Sigmoid colon (tissue), 3 donors: ENCODE data around the gene CSTPP1.

Source experiments
- POLR2A ChIP-seq, 2 donors: fragments of 450-650 bp; IDR thresholded peaks; one replicate each; pipeline ENCODE4 v1.6.1; 2016; ENCODE audit warnings: antibody characterized with exemption in 2 of 2, mild to moderate bottlenecking in 2 of 2, moderate library complexity in 2 of 2
- TF ChIP-seq, protein P1 (sequence below), 4 experiments: fragments of 450-650 bp in 3 of 4; fragments of 200-600 bp in 1 of 4; IDR thresholded peaks; one replicate each; pipeline ENCODE4 v1.5.1; 2016 to 2019; ENCODE audit warnings: antibody characterized with exemption in 4 of 4, mild to moderate bottlenecking in 3 of 4, moderate library complexity in 2 of 4

DNA sequence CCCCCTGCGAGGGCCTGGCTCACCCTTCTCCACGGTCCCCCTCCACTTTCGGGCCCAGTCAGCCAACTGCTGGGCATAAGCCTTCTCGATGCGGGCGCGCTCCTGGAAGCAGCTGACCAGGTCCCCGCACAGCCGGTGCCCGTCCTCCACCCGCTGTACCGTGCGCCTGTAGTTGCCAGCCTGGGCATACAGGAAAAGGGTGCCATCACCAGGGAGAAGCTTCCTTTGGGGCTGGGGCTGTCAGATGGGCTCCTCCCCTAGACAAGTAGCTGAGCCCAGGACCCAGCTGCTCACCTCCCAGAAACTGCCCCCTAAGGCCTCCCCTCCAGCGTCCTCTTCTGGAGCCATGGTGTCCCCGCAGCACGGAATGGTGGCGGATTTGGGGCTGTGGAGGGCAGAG lies 245.8 kb downstream of the CSTPP1 start:
- TF ChIP-seq, protein P1, sequence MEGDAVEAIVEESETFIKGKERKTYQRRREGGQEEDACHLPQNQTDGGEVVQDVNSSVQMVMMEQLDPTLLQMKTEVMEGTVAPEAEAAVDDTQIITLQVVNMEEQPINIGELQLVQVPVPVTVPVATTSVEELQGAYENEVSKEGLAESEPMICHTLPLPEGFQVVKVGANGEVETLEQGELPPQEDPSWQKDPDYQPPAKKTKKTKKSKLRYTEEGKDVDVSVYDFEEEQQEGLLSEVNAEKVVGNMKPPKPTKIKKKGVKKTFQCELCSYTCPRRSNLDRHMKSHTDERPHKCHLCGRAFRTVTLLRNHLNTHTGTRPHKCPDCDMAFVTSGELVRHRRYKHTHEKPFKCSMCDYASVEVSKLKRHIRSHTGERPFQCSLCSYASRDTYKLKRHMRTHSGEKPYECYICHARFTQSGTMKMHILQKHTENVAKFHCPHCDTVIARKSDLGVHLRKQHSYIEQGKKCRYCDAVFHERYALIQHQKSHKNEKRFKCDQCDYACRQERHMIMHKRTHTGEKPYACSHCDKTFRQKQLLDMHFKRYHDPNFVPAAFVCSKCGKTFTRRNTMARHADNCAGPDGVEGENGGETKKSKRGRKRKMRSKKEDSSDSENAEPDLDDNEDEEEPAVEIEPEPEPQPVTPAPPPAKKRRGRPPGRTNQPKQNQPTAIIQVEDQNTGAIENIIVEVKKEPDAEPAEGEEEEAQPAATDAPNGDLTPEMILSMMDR (IDR thresholded peaks at IDR 0.05): no peak
- no peak for TF ChIP-seq POLR2A (IDR thresholded peaks at IDR 0.05)
